H9 (cell line): ENCODE data around the gene MIB2. TPM values are rescaled to one million over a fixed set of nuclear protein-coding genes. Genes with fewer than 3 reads are reported as not detected.
"Not testable (repeated sequence)": the region's sequence is repeated elsewhere in the genome, so short reads cannot be mapped to it uniquely, and the experiment has no call there.

ENCODE experiments used
- DNase-seq: peaks from one replicate; pipeline ENCODE4 v3.0.0-alpha.2; 2017
- H2AFZ ChIP-seq: one replicate; pipeline ENCODE4 v1.6.1; 2013; ENCODE audit warnings: mild to moderate bottlenecking, low read length, control low read depth, moderate library complexity
- H2AK5ac ChIP-seq: 2 replicates; pipeline ENCODE4 v1.6.1; 2013; ENCODE audit warnings: low read length, control low read depth, mixed read lengths; ENCODE audit not compliant: insufficient read length
- H2BK120ac ChIP-seq: one replicate; pipeline ENCODE4 v1.6.1; 2013; ENCODE audit warnings: low read depth, mild to moderate bottlenecking, low read length, control low read depth, inconsistent platforms; ENCODE audit not compliant: poor library complexity, severe bottlenecking
- H2BK12ac ChIP-seq: 2 replicates; pipeline ENCODE4 v1.6.1; 2013; ENCODE audit warnings: low read length, control low read depth, mixed read lengths, low read depth; ENCODE audit not compliant: insufficient read length
- H2BK15ac ChIP-seq: 2 replicates; pipeline ENCODE4 v1.6.1; 2013; ENCODE audit warnings: low read depth, low read length, control low read depth
- H2BK20ac ChIP-seq: one replicate; pipeline ENCODE4 v1.6.1; 2013; ENCODE audit warnings: low read depth, mild to moderate bottlenecking, low read length, control low read depth, inconsistent platforms; ENCODE audit not compliant: poor library complexity, severe bottlenecking
- H2BK5ac ChIP-seq: 2 replicates; pipeline ENCODE4 v1.6.1; 2013; ENCODE audit warnings: low read length, control low read depth, mixed read lengths; ENCODE audit not compliant: insufficient read length
- H3K14ac ChIP-seq: 2 replicates; pipeline ENCODE4 v1.6.1; 2013; ENCODE audit warnings: low read length, control low read depth; ENCODE audit not compliant: insufficient read depth
- H3K18ac ChIP-seq: 2 replicates; pipeline ENCODE4 v1.6.1; 2013; ENCODE audit warnings: low read depth, mild to moderate bottlenecking, mixed read lengths, low read length, control low read depth; ENCODE audit not compliant: insufficient read length
- H3K23ac ChIP-seq: 2 replicates; pipeline ENCODE4 v1.6.1; 2013; ENCODE audit warnings: low read length, control low read depth, mixed read lengths, low read depth; ENCODE audit not compliant: insufficient read length
- H3K23me2 ChIP-seq: 2 replicates; pipeline ENCODE4 v1.6.1; 2013; ENCODE audit warnings: low read depth, mild to moderate bottlenecking, mixed read lengths, low read length, control low read depth; ENCODE audit not compliant: insufficient read length, poor library complexity, severe bottlenecking
- H3K27ac ChIP-seq: 2 replicates; pipeline ENCODE4 v1.5.1; 2013; ENCODE audit warnings: low read length, control low read depth, mixed read lengths, low read depth; ENCODE audit not compliant: insufficient read length
- H3K27me3 ChIP-seq: 2 replicates; pipeline ENCODE4 v1.6.1; 2013; ENCODE audit warnings: low read length, control low read depth, inconsistent platforms; ENCODE audit not compliant: insufficient read depth
- H3K4ac ChIP-seq: 2 replicates; pipeline ENCODE4 v1.6.1; 2013; ENCODE audit warnings: low read depth, mild to moderate bottlenecking, control low read depth, inconsistent platforms, low read length, moderate library complexity
- H3K4me1 ChIP-seq: 2 replicates; pipeline ENCODE4 v1.6.1; 2013; ENCODE audit warnings: low read length, control low read depth, inconsistent platforms; ENCODE audit not compliant: insufficient read depth
- H3K4me2 ChIP-seq: 2 replicates; pipeline ENCODE4 v1.6.1; 2013; ENCODE audit warnings: low read length, control low read depth, mixed read lengths; ENCODE audit not compliant: insufficient read length, insufficient read depth
- H3K56ac ChIP-seq: 2 replicates; pipeline ENCODE4 v1.6.1; 2013; ENCODE audit warnings: low read depth, mild to moderate bottlenecking, mixed read lengths, low read length, control low read depth; ENCODE audit not compliant: insufficient read length
- H3K79me1 ChIP-seq: 2 replicates; pipeline ENCODE4 v1.6.1; 2013; ENCODE audit warnings: low read depth, mild to moderate bottlenecking, moderate library complexity, low read length, control low read depth, inconsistent platforms; ENCODE audit not compliant: insufficient read depth, poor library complexity, severe bottlenecking
- H3K79me2 ChIP-seq: 2 replicates; pipeline ENCODE4 v1.6.1; 2013; ENCODE audit warnings: low read length, control low read depth, inconsistent platforms; ENCODE audit not compliant: insufficient read depth
- H3K9ac ChIP-seq: 2 replicates; pipeline ENCODE4 v1.6.1; 2013; ENCODE audit warnings: low read length, control low read depth, mixed read lengths; ENCODE audit not compliant: insufficient read length; ENCODE audit errors: extremely low read depth
- H3K9me3 ChIP-seq: one replicate; pipeline ENCODE4 v1.6.1; 2013; ENCODE audit warnings: low read depth, low read length, inconsistent platforms; ENCODE audit not compliant: control insufficient read depth
- H3T11ph ChIP-seq: one replicate; pipeline ENCODE4 v1.6.1; 2013; ENCODE audit warnings: mild to moderate bottlenecking, low read length, control low read depth, inconsistent platforms
- H4K20me1 ChIP-seq: one replicate; pipeline ENCODE4 v1.6.1; 2013; ENCODE audit not compliant: control insufficient read depth, insufficient read length, insufficient read depth
- H4K5ac ChIP-seq: 2 replicates; pipeline ENCODE4 v1.6.1; 2013; ENCODE audit warnings: low read depth, mild to moderate bottlenecking, mixed read lengths, low read length, control low read depth; ENCODE audit not compliant: insufficient read length
- H4K8ac ChIP-seq: replicated peaks from 2 replicates; pipeline ENCODE4 v1.6.1; 2013; ENCODE audit warnings: low read length, control low read depth, mixed read lengths, low read depth; ENCODE audit not compliant: insufficient read length
- H4K91ac ChIP-seq: 2 replicates; pipeline ENCODE4 v1.6.1; 2013; ENCODE audit warnings: low read depth, mild to moderate bottlenecking, moderate library complexity, mixed read lengths, low read length, control low read depth; ENCODE audit not compliant: insufficient read length
- H3K27ac Mint-ChIP-seq, 3 experiments: 2 replicates in 2 of 3; 3 replicates in 1 of 3; pipeline ENCODE4 v1.8.0; 2020 to 2021; ENCODE audit warnings: mixed read lengths in 3 of 3, mild to moderate bottlenecking in 1 of 3, moderate library complexity in 1 of 3
- H3K27me3 Mint-ChIP-seq: 2 replicates; pipeline ENCODE4 v1.8.0; 2021; ENCODE audit warnings: low read depth, mild to moderate bottlenecking, moderate library complexity, mixed read lengths
- H3K36me3 Mint-ChIP-seq, 3 experiments: 2 replicates in 2 of 3; 3 replicates in 1 of 3; pipeline ENCODE4 v1.8.0; 2020 to 2021; ENCODE audit warnings: low read depth in 3 of 3, mixed read lengths in 3 of 3; ENCODE audit not compliant: insufficient read depth in 1 of 3
- H3K4me1 Mint-ChIP-seq, 2 experiments: 2 replicates each; pipeline ENCODE4 v1.8.0; 2020; ENCODE audit warnings: mixed read lengths in 2 of 2
- H3K4me3 Mint-ChIP-seq, 2 experiments: 2 replicates in 1 of 2; 3 replicates in 1 of 2; pipeline ENCODE4 v1.8.0; 2020 to 2021; ENCODE audit warnings: mild to moderate bottlenecking in 2 of 2, mixed read lengths in 2 of 2, moderate library complexity in 1 of 2
- H3K9me3 Mint-ChIP-seq, 2 experiments: 2 replicates in 1 of 2; 3 replicates in 1 of 2; pipeline ENCODE4 v1.8.0; 2020; ENCODE audit warnings: mild to moderate bottlenecking in 2 of 2, mixed read lengths in 2 of 2, moderate library complexity in 1 of 2
- CTCF ChIP-seq: fragments of 200-600 bp; sonication (generic); conservative IDR thresholded peaks from 3 replicates; pipeline ENCODE4 v1.8.0; 2021; ENCODE audit warnings: antibody characterized with exemption, mild to moderate bottlenecking
- WGBS: extraction: QIAGEN DNeasy Blood & Tissue Kit; methylation state at CpG from one replicate; pipeline ENCODE4 v1.1.7; 2013; ENCODE audit warnings: missing lambda C conversion rate, low lambda C conversion rate, mixed read lengths; ENCODE audit not compliant: insufficient read length; ENCODE audit errors: extremely low coverage; 5-methylcytosine and 5-hydroxymethylcytosine counted together
- total RNA-seq: library from RNA; stranded (reverse); gene quantifications from 2 replicates; pipeline ENCODE4 v1.2.1, GENCODE V29; 2021

Gene MIB2
- total RNA-seq, 1 experiment from 2014 or later = 77.8 TPM

DNA sequence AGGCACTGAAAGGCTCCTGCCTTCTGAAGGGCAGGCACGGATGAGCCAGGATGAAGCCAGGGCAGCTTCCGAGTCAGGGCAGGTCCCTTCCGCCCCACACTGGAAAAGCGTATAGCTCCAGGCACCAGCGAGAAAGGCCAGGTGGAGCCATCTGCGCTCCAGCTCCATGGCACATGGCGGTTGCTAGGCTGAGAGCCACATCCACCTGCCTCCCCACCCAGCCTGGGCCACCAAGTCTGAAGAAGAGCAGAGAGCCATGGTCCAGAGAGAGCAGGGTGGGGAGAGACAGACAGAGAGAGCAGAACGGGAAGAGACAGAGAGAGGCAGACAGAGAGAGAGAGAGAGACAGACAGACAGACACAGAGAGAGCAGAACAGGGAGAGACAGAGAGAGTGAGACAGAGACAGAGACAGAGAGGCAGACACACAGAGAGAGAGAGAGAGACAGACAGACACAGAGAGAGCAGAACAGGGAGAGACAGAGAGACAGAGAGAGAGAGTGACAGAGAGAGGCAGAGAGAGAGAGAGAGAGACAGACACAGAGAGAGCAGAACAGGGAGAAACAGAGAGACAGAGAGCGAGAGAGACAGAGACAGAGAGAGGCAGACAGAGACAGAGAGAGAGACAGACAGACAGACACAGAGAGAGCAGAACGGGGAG, 20.6 kb upstream of the MIB2 start:
- Histone ChIP-seq H3K79me1 (no peaks in the 10 kb centered on the region), H3K9me3 (no peaks in the 10 kb centered on the region), H4K5ac (no peak overlapping the region), H2BK15ac (no peak overlapping the region), H3K56ac (no peak overlapping the region), H4K91ac (no peak overlapping the region), H3K23ac (no peak overlapping the region), H4K8ac (no peak overlapping the region), H3K18ac (no peak overlapping the region), H3K4me1 (no peaks in the 10 kb centered on the region), H3K27me3 (no peaks in the 10 kb centered on the region; the same call in 1 of the 2 replicates), H3K14ac (no peak overlapping the region), H3T11ph (no peak overlapping the region), H3K27ac (no peak overlapping the region), H3K23me2 (peaks cover 4% of the 10 kb centered on the region), H2BK120ac (no peak overlapping the region), H2BK5ac (no peak overlapping the region), H3K4ac (no peak overlapping the region), H3K9ac (no peak overlapping the region), H2AK5ac (no peak overlapping the region), H2BK12ac (no peak overlapping the region), H2AFZ (no peak overlapping the region), H3K4me2 (no peak overlapping the region), H4K20me1 (no peaks in the 10 kb centered on the region), H3K79me2 (no peaks in the 10 kb centered on the region), H2BK20ac (no peak overlapping the region)
- no peak for TF ChIP-seq CTCF
- no peaks in the 10 kb centered on the region for H3K36me3 Mint-ChIP-seq
- no peaks in the 10 kb centered on the region; a peak in 1 of 5 replicates for H3K9me3 Mint-ChIP-seq
- H3K4me1 Mint-ChIP-seq = peaks cover 4 to 10% of the 10 kb centered on the region in 2 experiments
- H3K27ac Mint-ChIP-seq = no peak overlapping the region
- H3K27me3 Mint-ChIP-seq = peaks cover 33% of the 10 kb centered on the region
- WGBS = no CpG with 5 or more reads among the region's 10 CpGs
- no peak for DNase-seq
- H3K4me3 Mint-ChIP-seq = no peak overlapping the region

GRCh38 chr1:1595341-1595740, 20.0 kb upstream of the MIB2 start:
- peaks cover 30% of the 10 kb centered on the region for H3K27me3 Mint-ChIP-seq
- H3T11ph ChIP-seq, H3K18ac ChIP-seq, H3K27ac ChIP-seq, H3K79me1 ChIP-seq, H3K36me3 Mint-ChIP-seq, H3K27me3 ChIP-seq, H3K9ac ChIP-seq, H3K9me3 Mint-ChIP-seq, H4K8ac ChIP-seq, H2BK12ac ChIP-seq, DNase-seq, H2BK5ac ChIP-seq, H3K56ac ChIP-seq, H3K23me2 ChIP-seq, H3K27ac Mint-ChIP-seq, H4K5ac ChIP-seq, H3K79me2 ChIP-seq, H3K4ac ChIP-seq, H2BK120ac ChIP-seq, H3K9me3 ChIP-seq, H4K91ac ChIP-seq, H2BK15ac ChIP-seq, H3K14ac ChIP-seq, H2AFZ ChIP-seq, H2BK20ac ChIP-seq, H3K4me3 Mint-ChIP-seq, H4K20me1 ChIP-seq, H3K4me2 ChIP-seq, H2AK5ac ChIP-seq, H3K4me1 Mint-ChIP-seq, H3K4me1 ChIP-seq, H3K23ac ChIP-seq: not testable (repeated sequence)
- no CpG with 5 or more reads among the region's 2 CpGs for WGBS
